ENCODE measurements around the gene CLTCL1. TPM values are rescaled to one million over a fixed set of nuclear protein-coding genes. Genes with fewer than 3 reads are reported as not detected.

CLTCL1 gene
- total RNA-seq, 1 experiment from 2014 or later = 12.9 TPM

GRCh38 chr22:19304547-19304946 is 13.0 kb upstream of the CLTCL1 start:
- Histone ChIP-seq H4K20me1 (ENCODE audit: insufficient read depth, low read depth, low read length) (no peaks in the 10 kb centered on the region), H2AFZ (ENCODE audit: low read length) (no peak overlapping the region), H3K27me3 (ENCODE audit: low read length) (no peaks in the 10 kb centered on the region), H3K4me2 (ENCODE audit: low read depth, low read length, poor library complexity, severe bottlenecking) (no peak overlapping the region), H3K79me2 (ENCODE audit: low read length) (no peaks in the 10 kb centered on the region), H3K4me1 (ENCODE audit: low read length) (no peaks in the 10 kb centered on the region), H3K9me3 (ENCODE audit: low read length) (no peaks in the 10 kb centered on the region), H3K36me3 (ENCODE audit: insufficient read depth, low read length) (no peaks in the 10 kb centered on the region), H3K27ac (ENCODE audit: low read length) (no peak overlapping the region), H3K9me2 (replicated peaks; ENCODE audit: insufficient read depth, low read length) (no peaks in the 10 kb centered on the region), H3K9ac (ENCODE audit: low read length) (no peak overlapping the region), H3K4me3 (ENCODE audit: low read length) (no peak overlapping the region)
- DNase-seq = no peak

GRCh38 chr22:19303785-19304184 is 12.3 kb upstream of the CLTCL1 start:
- Histone ChIP-seq H3K4me3 (ENCODE audit: low read length) (no peak overlapping the region), H2AFZ (ENCODE audit: low read length) (no peak overlapping the region), H3K79me2 (ENCODE audit: low read length) (no peaks in the 10 kb centered on the region), H3K9me3 (ENCODE audit: low read length) (no peaks in the 10 kb centered on the region), H3K4me2 (ENCODE audit: low read depth, low read length, poor library complexity, severe bottlenecking) (no peak overlapping the region), H3K4me1 (ENCODE audit: low read length) (no peaks in the 10 kb centered on the region), H3K27ac (ENCODE audit: low read length) (no peak overlapping the region), H3K36me3 (ENCODE audit: insufficient read depth, low read length) (no peaks in the 10 kb centered on the region), H3K9ac (ENCODE audit: low read length) (no peak overlapping the region), H3K9me2 (replicated peaks; ENCODE audit: insufficient read depth, low read length) (no peaks in the 10 kb centered on the region), H4K20me1 (ENCODE audit: insufficient read depth, low read depth, low read length) (no peaks in the 10 kb centered on the region), H3K27me3 (ENCODE audit: low read length) (no peaks in the 10 kb centered on the region)
- no peak for DNase-seq

- no peak overlapping the region for H2AFZ ChIP-seq (ENCODE audit: low read length)
- H4K20me1 ChIP-seq (ENCODE audit: insufficient read depth, low read depth, low read length) = no peaks in the 10 kb centered on the region
- no peak for DNase-seq
- H3K36me3 ChIP-seq (ENCODE audit: insufficient read depth, low read length) = no peaks in the 10 kb centered on the region
- no peaks in the 10 kb centered on the region for H3K27me3 ChIP-seq (ENCODE audit: low read length)
- no peaks in the 10 kb centered on the region for H3K9me3 ChIP-seq (ENCODE audit: low read length)
- no peaks in the 10 kb centered on the region for H3K79me2 ChIP-seq (ENCODE audit: low read length)
- no peak overlapping the region for H3K27ac ChIP-seq (ENCODE audit: low read length)
- no peak overlapping the region for H3K9ac ChIP-seq (ENCODE audit: low read length)
- no peak overlapping the region for H3K4me3 ChIP-seq (ENCODE audit: low read length)
- H3K4me1 ChIP-seq (ENCODE audit: low read length) = peaks cover 18% of the 10 kb centered on the region
- no peak overlapping the region for H3K4me2 ChIP-seq (ENCODE audit: low read depth, low read length, poor library complexity, severe bottlenecking)
- H3K9me2 ChIP-seq (replicated peaks; ENCODE audit: insufficient read depth, low read length) = no peaks in the 10 kb centered on the region
Measured at GRCh38 chr22:19295733-19296132, 4.2 kb upstream of the CLTCL1 start.

GRCh38 chr22:19292458-19293230 is 1.1 kb upstream of the CLTCL1 start:
- H3K4me3 ChIP-seq (ENCODE audit: low read length) = peak overlapping the region; percentile 74
- peaks cover 3% of the 10 kb centered on the region; the same call in 1 of the 2 replicates for H3K27me3 ChIP-seq (ENCODE audit: low read length)
- H3K36me3 ChIP-seq (ENCODE audit: insufficient read depth, low read length) = no peaks in the 10 kb centered on the region
- no peak for DNase-seq
- H3K4me2 ChIP-seq (ENCODE audit: low read depth, low read length, poor library complexity, severe bottlenecking) = peak overlapping the region; percentile 85
- no peaks in the 10 kb centered on the region for H3K9me2 ChIP-seq (replicated peaks; ENCODE audit: insufficient read depth, low read length)
- peaks cover 22% of the 10 kb centered on the region for H3K4me1 ChIP-seq (ENCODE audit: low read length)
- H3K9me3 ChIP-seq (ENCODE audit: low read length) = no peaks in the 10 kb centered on the region
- H3K79me2 ChIP-seq (ENCODE audit: low read length) = no peaks in the 10 kb centered on the region
- peak overlapping the region; percentile 96 for H2AFZ ChIP-seq (ENCODE audit: low read length)
- H4K20me1 ChIP-seq (ENCODE audit: insufficient read depth, low read depth, low read length) = no peaks in the 10 kb centered on the region
- no peak overlapping the region for H3K27ac ChIP-seq (ENCODE audit: low read length)
- H3K9ac ChIP-seq (ENCODE audit: low read length) = peak overlapping the region; percentile 77

- H2AFZ ChIP-seq (ENCODE audit: low read length) = peak overlapping the region; percentile 79; the same call in 1 of the 2 replicates
- H4K20me1 ChIP-seq (ENCODE audit: insufficient read depth, low read depth, low read length) = no peaks in the 10 kb centered on the region
- H3K79me2 ChIP-seq (ENCODE audit: low read length) = no peaks in the 10 kb centered on the region
Measured at GRCh38 chr22:19291218-19291579, 320 bp downstream of the CLTCL1 start.

GRCh38 chr22:19290400-19291217 is 910 bp downstream of the CLTCL1 start:
- Histone ChIP-seq H3K27ac (ENCODE audit: low read length) (no peak overlapping the region), H3K9ac (ENCODE audit: low read length) (peak overlapping the region; percentile 73), H3K9me3 (ENCODE audit: low read length) (no peaks in the 10 kb centered on the region), H3K4me3 (ENCODE audit: low read length) (peak overlapping the region; percentile 77), H3K4me1 (ENCODE audit: low read length) (peaks cover 37% of the 10 kb centered on the region), H3K4me2 (ENCODE audit: low read depth, low read length, poor library complexity, severe bottlenecking) (peak overlapping the region; percentile 81), H3K9me2 (replicated peaks; ENCODE audit: insufficient read depth, low read length) (no peaks in the 10 kb centered on the region), H2AFZ (ENCODE audit: low read length) (peak overlapping the region; percentile 79; the same call in 1 of the 2 replicates), H3K27me3 (ENCODE audit: low read length) (peaks cover 3% of the 10 kb centered on the region; the same call in 1 of the 2 replicates), H3K79me2 (ENCODE audit: low read length) (no peaks in the 10 kb centered on the region), H3K36me3 (ENCODE audit: insufficient read depth, low read length) (no peaks in the 10 kb centered on the region), H4K20me1 (ENCODE audit: insufficient read depth, low read depth, low read length) (no peaks in the 10 kb centered on the region)
- no peak for DNase-seq

More at GRCh38 chr22:19291218-19291579, 320 bp downstream of the CLTCL1 start:
- H3K4me1 ChIP-seq (ENCODE audit: low read length) = peaks cover 31% of the 10 kb centered on the region
- no peak overlapping the region for H3K27ac ChIP-seq (ENCODE audit: low read length)
- H3K4me3 ChIP-seq (ENCODE audit: low read length) = peak overlapping the region; percentile 77
- no peaks in the 10 kb centered on the region for H3K9me2 ChIP-seq (replicated peaks; ENCODE audit: insufficient read depth, low read length)
- H3K9ac ChIP-seq (ENCODE audit: low read length) = peak overlapping the region; percentile 73
- H3K36me3 ChIP-seq (ENCODE audit: insufficient read depth, low read length) = no peaks in the 10 kb centered on the region
- peak overlapping the region; percentile 81 for H3K4me2 ChIP-seq (ENCODE audit: low read depth, low read length, poor library complexity, severe bottlenecking)
- peaks cover 3% of the 10 kb centered on the region; the same call in 1 of the 2 replicates for H3K27me3 ChIP-seq (ENCODE audit: low read length)
- DNase-seq = no peak
- no peaks in the 10 kb centered on the region for H3K9me3 ChIP-seq (ENCODE audit: low read length)

- Histone ChIP-seq H2AFZ (ENCODE audit: low read length) (no peak overlapping the region), H4K20me1 (ENCODE audit: insufficient read depth, low read depth, low read length) (no peaks in the 10 kb centered on the region), H3K27ac (ENCODE audit: low read length) (no peak overlapping the region), H3K36me3 (ENCODE audit: insufficient read depth, low read length) (no peaks in the 10 kb centered on the region), H3K9ac (ENCODE audit: low read length) (no peak overlapping the region), H3K79me2 (ENCODE audit: low read length) (no peaks in the 10 kb centered on the region), H3K9me3 (ENCODE audit: low read length) (no peaks in the 10 kb centered on the region), H3K4me1 (ENCODE audit: low read length) (peaks cover 42% of the 10 kb centered on the region), H3K4me2 (ENCODE audit: low read depth, low read length, poor library complexity, severe bottlenecking) (no peak overlapping the region), H3K4me3 (ENCODE audit: low read length) (no peak overlapping the region), H3K27me3 (ENCODE audit: low read length) (peaks cover 3% of the 10 kb centered on the region; the same call in 1 of the 2 replicates), H3K9me2 (replicated peaks; ENCODE audit: insufficient read depth, low read length) (no peaks in the 10 kb centered on the region)
- DNase-seq = no peak
Measured at GRCh38 chr22:19289475-19290161, 1.9 kb downstream of the CLTCL1 start.

GRCh38 chr22:19287889-19288288 is 3.6 kb downstream of the CLTCL1 start:
- Histone ChIP-seq H3K9me2 (replicated peaks; ENCODE audit: insufficient read depth, low read length) (no peaks in the 10 kb centered on the region), H3K9ac (ENCODE audit: low read length) (no peak overlapping the region), H3K4me3 (ENCODE audit: low read length) (no peak overlapping the region), H3K9me3 (ENCODE audit: low read length) (no peaks in the 10 kb centered on the region), H3K27me3 (ENCODE audit: low read length) (peaks cover 3% of the 10 kb centered on the region; the same call in 1 of the 2 replicates), H3K27ac (ENCODE audit: low read length) (no peak overlapping the region), H3K4me2 (ENCODE audit: low read depth, low read length, poor library complexity, severe bottlenecking) (no peak overlapping the region), H4K20me1 (ENCODE audit: insufficient read depth, low read depth, low read length) (no peaks in the 10 kb centered on the region), H3K79me2 (ENCODE audit: low read length) (no peaks in the 10 kb centered on the region), H3K4me1 (ENCODE audit: low read length) (peaks cover 50% of the 10 kb centered on the region), H2AFZ (ENCODE audit: low read length) (no peak overlapping the region), H3K36me3 (ENCODE audit: insufficient read depth, low read length) (no peaks in the 10 kb centered on the region)
- DNase-seq = no peak
